GM18873 (cell line): Measurements from ENCODE around the gene HCFC1.

Experiments used
- ATAC-seq: cut with Tn5 transposase; IDR thresholded peaks from one replicate; pipeline ENCODE4 v1.9.1; 2021; ENCODE audit warnings: mild to moderate bottlenecking, moderate library complexity, moderate number of reproducible peaks; ENCODE audit not compliant: unreplicated experiment, low FRiP score

The HCFC1 gene

DNA sequence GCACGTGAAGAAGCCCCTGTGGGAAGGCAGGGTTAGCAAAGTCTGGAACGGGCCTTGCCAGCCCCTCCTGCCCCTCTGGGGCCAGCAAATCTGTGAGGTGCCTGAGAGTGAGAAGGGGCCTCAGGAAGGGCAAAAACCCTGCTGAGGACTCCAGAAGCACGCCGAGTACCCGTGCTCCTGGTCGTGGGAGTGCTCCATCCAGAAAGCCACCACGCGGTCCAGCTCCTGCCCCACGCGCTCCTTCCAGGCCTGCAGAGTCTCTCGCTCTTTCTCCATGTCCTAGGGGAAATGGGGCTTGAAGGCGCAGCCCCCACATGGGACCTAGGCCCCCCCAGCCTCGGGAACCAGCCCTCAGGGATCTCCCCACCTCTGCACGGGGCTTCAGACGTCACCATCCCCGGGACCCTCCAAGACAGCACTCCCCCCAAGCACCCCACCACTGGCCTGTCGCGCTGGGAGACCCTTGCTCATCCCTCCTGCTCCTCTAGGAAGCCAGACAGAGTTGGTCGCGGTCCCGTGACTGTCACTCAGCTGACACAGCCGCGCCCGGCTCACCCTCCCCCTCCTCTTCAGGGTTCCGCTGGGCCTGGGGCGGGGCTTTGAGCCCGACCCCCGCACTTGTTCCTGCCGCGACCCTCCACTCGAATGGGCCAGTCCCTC, 27.3 kb downstream of the HCFC1 start, which contains the start of gene RENBP:
Gene RENBP, minus strand, starts transcription at position 504 of the 660 bp plus-strand sequence. Its CDS starts 33 bp downstream, at position 471.
- ATAC-seq = no peak

DNA sequence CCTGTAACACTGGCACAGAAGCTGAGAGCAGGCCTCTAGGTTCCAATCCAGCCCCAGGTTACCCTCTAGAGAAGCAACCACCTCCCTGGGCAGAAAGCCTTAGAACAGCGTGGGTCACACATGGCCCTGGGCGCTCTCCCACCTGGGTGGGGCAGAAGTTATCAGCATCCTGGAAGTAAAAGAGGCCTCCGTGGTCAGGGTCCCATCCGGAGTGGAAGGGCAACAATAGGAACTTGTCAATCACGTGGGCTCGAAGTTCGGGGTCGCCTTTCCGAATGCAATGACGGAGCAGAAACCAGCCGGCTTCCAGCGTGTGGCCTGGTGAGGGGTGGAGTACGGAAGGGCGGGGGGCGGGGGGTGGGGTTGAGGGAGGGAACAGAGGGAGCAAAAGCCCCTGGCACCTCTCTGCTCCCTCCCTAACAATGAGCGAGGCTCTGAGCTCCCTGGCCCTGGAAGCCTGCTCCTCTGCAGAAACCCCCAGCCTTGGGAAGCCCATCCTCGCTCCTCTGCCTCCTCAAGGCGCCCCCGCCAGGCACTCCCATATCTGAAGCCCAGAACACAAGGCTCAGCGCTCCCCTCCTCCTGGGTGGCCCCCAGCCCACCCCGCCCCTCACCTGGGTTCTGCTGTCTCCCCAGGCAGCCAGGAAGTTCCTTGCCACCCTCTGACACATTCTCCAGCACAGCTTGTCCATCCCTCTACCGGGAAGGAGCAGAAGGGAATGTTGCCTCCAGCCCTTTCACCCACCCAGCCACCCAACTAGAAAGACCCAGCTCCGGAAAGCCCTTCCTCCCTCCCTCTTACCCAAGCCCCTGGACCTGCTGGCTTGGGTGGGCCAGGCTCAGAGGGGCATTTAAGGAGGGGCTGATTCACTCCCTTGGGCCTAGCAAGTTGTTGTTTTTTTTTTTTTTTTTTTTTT, 30.0 kb downstream of the HCFC1 start:
- no peak for ATAC-seq

DNA sequence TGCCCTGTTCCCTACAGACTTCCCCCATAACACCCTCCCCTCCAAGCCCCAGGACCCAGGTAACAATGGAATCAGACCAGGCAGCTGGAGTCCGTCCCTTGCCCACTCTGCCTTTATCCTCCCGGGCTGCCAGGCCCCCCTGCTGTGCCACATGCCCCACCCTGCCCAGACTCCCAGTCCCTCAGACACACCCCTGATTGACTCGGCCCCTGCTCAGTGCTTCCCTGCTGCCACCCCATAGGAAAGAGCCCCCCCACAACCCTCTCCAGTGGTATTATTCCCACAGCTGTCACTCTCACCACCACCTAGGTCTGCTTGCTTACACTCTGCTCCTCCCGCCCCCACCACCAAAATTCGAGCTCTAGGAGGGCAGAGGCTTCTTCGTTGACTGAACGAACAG, 32.0 kb downstream of the HCFC1 start:
- ATAC-seq = no peak

DNA sequence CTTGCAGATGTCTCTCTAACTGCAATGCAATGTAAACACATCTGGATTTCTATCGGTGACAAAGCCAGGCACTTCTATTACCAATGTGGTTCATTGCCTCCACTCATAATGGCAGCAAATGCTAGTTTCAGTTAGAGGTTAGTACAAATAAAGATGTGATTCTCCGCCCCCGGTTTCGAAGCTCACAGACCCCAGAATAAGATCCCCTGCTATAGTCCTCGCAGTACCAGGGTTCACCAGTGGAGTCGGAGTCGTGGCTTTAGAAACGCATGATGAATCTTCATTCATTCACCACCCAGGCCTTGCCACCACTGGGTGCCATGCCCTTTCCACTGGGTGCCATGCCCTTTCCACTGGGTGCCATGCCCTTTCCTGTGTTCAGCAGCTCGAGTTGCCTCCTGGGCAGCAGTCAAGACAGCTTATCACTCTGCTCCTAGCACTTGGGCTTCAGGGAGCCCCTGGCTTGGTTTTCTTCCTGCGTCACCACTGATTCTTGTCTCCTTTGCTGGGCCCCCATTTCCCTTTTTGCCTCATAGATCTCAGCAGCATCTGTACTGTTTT, 33.3 kb downstream of the HCFC1 start:
- no peak for ATAC-seq

DNA sequence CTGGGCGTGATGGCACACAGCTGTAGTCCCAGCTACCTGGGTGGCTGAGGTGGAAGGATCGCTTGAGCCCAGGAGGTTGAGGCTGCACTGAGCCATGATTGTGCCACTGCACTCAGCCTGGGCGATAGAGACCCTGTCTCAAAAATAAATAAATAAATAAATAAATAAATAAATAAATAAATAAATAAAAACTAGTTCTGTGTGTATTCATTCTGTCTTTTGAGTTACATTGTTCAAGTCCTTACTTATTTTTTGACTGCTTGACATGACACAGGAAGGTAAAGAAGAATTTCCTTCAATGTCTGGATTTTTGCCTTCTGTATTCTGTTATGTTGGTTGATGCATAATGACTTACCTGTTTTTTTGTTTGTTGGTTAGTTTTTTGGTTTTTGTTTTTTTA, 34.6 kb downstream of the HCFC1 start:
- no peak for ATAC-seq

DNA sequence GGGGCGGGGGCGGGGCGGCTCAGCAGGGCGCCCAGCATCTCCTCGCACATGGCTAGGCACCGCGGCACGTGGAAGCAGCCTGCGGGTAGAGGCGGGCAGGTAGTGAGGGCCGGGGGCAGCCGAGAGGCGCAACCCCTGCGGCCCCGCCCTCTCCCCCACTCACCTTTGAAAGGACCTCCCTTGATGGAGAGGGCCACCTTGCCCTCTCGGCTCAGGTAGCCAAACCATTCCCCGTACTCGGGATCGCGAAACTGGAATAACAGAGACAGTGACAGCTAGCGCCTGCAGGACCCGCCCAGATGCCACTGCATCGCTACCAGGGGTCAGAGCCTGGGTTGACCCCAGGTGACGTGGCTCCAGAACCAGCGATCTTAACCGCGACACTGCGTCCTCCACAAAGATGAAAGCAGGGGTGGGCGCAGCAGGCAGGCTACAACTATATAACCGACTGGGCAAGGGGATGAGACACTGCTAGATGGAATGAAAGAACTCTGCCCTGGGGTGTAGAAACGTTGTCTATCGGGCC, 36.2 kb downstream of the HCFC1 start:
- ATAC-seq = peak; percentile 5

DNA sequence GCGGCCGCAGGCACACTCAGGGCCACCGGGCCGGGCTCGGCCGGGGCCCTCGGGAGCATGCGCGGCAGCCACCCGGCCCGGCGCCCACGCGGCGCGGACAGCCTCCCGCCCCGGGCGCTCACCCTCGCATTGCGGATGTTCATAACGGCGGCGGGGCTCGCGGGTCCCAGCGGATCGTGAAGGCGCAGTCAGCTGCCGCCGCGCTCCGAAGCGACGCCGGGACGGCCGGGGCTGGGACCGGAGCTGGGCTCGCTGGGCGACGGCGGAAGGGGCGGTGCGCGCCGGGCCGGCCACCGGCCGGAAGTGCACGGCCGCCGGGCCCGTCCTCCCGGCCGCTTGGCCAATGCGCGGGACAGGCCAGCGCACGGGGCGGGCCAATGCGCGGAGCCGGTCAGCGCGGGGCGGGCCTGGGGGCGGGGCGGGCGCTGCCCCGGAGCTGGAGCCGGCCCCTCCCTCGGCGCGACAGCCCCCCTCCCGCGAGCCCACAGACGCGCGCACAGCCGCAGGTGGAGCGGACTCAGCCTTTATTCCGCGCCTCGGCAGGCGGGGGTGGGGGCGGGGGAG, 36.8 kb downstream of the HCFC1 start, which contains the start of gene NAA10:
Gene NAA10, minus strand, starts transcription at position 276 of the 564 bp plus-strand sequence. Its CDS starts 133 bp downstream, at position 143.
- ATAC-seq = peak; percentile 65

DNA sequence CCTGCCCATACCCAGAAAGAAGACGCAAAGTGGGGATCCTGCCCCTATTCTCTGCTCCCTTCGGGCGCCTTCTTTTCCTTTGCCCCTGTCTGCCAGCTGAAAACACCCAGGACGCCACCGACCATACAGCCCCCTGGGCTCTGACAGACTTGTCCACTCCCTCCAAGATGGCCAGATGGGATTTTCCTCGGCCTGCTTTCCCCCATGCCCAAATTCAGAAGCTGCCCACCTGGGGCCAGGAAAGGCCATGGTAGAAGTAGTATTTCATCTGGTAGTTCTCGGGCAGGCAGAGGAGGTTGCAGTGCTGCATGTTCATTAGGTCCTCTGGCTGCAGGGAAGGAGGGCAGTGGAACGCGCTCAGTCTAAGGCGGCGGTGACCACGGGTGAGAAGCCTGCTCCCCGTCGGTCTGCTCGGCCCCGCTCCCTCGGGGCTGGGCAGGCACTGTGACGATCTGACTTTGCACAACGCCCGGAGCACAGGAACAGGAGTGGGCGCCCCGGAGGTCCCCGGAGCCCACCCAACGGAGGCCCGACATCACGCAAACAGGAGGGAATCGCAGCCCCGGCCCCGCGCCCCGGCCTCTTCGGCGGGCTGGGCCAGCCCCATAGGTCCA, 37.4 kb downstream of the HCFC1 start:
- peak; percentile 23 for ATAC-seq

DNA sequence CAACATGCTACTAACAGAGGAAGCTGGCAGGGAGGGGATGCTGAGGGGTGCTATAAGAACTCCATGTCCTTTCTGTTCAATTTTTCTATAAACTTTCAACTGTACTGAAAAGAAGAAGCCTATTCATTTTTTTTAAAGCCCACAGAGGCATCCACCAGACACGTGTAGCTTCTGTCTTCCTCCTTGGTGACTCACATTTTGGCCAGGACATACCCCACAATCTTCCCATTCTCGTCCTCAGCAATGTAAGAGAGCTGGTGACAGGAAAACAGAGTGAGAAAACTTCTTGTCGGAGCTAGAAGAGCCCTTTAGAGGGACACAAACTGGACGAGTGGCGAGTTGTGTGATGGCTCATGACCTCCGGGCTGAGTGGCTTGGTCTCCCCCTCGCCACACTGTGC, 37.9 kb downstream of the HCFC1 start:
- ATAC-seq = no peak

DNA sequence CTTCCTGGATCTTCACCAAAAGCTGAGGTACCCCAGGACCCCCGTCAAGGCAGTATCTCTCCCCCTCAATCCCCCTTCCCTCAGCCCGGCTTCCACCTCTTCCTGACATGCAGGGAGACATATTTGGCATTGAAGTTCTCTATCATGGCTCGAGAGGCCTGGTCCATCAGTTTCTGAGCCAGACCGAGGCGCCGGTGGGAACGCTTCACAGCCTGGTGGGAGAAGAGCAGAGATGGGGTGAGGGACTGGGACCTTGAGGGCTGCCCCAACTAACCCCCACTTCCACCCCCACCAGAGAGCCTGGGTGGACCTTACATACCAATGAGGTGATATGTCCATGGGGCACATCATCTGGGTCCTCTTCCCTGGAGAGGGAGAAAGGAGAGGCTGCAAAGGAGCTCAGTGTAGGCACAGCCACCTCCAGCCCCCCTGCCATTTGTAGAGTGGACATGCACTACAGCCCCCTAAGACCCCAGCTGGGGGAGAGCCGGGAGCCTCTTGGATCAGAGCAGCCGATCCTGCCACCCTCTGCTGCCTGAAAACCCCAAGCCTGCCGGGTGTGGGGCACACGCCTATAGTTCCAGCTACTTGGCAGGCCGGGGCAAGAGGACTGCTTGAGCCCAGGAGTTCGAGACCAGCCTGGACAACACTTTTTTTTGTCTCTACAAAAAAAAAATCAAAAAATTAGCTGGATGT, 39.2 kb downstream of the HCFC1 start:
- ATAC-seq = no peak

DNA sequence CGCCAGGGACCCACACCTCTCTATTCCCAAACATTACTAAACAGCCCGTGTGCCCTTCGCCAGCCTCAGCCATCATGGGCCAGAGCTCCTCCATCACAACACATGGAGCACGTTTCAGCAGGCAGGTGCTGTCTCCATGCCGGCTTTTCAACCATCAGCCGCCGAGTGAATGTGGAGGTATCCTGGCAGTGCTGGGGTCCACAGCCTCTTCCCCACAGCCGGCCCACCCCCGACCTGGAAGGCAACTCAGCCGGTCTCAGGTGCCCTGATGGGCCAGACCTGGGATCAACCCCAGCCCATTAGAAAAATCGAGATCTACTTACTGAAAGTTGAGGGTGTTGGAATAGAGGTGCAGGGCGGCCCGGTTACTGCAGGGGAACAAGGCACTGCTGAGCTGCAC, 39.9 kb downstream of the HCFC1 start:
- no peak for ATAC-seq

DNA sequence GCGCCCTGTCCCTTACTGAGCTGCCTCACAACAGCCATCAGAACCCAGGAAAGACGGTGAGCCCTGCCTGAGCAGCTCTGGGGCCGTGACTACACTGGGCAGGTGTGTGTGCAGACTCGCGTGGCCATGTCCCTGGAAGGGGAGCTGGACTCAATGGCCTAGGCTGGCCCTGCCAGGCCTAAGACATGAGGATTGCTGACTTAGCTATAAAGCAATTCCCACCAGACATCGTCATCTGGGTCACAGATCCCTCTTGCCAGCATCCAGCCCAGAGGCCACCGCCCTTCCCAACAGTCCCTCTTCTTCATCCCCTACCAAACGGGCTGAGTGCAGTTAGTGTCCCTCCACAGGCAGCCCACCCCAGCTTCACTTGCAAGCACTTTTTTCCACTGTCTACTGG, 40.5 kb downstream of the HCFC1 start:
- ATAC-seq = no peak

DNA sequence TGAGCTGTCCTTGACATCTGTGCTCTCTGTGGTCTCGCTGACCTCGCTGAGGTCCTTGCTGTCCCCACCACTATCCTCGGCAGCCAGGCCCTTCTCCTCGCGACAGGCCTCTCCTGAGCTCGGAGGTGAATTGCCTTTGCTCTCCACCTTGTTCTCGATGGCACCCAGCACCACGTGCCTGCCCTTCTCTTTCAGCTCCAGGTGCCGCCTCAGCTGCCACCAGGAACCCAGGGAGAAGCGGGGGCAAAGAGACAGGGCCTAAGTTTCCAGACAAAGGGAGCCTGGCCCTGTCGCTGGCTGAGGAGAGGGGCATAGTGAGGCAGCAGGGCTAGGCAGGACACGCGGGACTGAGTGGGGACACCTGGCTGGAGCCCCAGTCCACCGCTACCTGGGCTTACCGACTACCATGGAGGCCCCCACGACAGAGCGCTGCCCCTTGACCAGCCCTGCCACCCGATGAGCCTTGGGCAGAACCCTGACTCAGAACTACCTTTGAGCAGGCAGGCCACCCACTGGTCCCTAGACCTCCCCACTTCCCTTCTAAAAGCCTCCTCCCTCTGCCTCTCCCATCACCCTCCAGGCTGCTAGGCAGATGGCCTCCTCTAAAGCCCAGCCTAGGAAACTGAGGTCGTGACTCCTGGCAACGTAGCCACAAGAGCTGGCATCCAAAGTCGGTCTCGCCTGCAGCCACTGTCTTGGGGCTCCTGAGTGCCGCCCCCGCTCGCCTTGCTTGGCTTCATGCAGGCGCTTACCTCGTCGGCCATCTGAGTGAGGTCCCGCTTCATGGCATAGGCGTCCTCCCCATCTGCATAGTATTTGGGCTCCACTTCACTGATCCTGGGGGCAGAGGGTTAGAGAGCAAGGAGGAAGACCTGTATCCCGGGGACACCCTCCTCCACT, 41.4 kb downstream of the HCFC1 start:
- ATAC-seq = no peak

DNA sequence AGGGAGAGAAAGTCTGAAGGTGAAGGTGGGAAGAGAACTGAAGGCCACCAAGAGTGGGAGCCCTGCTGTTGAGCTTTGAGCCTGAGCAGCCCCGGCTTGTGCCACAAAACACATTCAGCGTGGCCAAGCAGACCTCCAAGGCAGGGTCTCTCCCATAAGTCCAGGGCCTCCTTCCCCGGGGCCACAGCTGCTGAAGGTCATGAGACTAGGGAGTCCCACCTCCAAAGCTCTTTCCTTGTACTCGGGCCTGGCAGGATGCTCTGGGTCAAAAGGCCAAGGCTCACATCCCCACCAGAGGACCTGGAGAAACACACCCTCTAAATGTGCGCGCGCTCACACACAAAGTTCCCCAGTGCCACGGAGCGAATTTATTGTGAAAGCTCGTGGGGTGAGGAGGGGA, 42.0 kb downstream of the HCFC1 start:
- no peak for ATAC-seq

DNA sequence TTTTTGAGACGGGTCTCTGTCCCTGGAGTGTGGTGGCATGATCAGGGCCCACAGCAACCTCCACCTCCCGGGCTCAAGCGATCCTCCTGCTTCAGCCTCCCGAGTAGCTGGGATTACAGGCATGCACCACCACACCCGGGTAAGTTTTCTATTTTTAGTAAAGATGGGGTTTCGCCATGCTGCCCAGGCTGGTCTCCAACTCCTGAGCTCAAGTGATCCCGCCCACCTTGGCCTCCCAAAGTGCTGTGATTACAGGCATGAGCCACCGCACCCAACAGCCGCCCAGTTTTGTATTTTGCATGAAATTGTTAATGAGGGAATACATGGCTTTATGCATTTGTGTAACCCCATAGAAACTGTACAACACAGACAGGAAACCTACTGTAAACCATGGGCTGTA, 42.8 kb downstream of the HCFC1 start:
- ATAC-seq = no peak

DNA sequence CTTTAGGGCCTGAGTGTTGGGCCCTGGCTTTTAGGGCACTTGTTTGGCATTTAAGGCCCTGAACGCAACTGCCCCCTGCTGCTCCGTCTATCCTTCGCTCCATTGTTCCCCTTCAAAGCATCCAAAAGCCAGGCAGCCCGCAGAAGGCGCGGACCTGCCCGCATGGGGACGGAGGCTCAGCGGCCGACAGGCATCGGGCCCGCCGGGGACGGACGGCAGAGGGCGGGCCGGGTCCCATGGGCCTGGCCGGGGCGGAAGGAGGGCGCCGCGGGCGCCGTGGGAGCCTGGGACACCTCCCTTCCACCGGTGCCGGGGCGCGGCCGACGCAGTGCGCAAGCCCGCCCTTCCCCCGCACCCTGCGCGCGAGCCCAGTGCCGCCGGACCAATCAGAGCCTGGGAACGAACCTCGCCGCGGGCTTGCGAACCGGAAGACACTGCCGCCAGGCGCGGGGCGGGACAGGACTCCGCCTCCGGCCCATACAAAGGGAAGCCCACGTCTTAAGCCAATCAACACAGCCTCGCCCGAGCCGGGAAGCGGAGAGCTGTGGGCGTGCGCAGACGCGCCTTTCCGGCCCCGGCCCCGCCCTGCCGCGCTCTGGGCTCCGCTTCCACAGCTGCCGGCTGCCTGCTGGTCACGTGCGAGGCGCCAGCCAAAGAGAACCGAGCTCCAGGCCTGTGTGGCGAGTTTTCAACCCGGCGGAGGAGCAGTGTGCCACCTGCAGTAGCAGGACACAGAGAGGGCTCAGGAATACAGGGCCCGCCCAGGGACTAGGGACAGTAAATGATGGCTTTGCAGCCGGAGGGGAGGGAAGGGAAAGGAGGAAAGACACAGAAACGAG, 43.5 kb downstream of the HCFC1 start:
- peak; percentile 46 for ATAC-seq

DNA sequence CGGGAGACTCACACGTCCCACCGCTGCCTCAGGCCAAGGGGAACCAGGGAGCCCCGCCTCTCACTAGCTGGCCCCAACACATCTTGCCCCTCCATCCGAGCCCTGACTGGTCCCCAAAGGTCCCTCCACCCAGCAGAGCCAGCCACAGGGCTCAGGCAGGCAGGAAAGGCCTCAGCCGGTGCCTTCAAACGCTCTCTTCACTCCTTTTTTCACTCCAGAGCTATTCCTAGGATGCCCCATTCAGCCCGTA, 44.0 kb downstream of the HCFC1 start:
- ATAC-seq = no peak
